ENCODE data around the gene TMEM135. TPM values are rescaled to one million over a fixed set of nuclear protein-coding genes. Genes with fewer than 3 reads are reported as not detected.
"Not testable (repeated sequence)": the region's sequence is repeated elsewhere in the genome, so short reads cannot be mapped to it uniquely, and the experiment has no call there.

Gene TMEM135
- 10 to 100 TPM; 17.2 to 69.6 (median 33.0) TPM for total RNA-seq

GRCh38 chr11:87037450-87038234, at the start of gene TMEM135:
TSS of gene TMEM135 (plus strand) at chr11:87037934. CDS start at chr11:87038046, 112 bp downstream.
- peak; percentile 93 to 94 for DNase-seq
- Histone ChIP-seq H3K4me3 (replicated peaks in 1 of 3) (peak within 1 kb of the TSS; percentile 68 to 100 (median 70)), H3K4me1 (peaks cover 23 to 25% of the 10 kb centered on the region in 2 donors), H3K27me3 (no peaks in the 10 kb centered on the region), H3K36me3 (no peaks in the 10 kb centered on the region), H3K9me3 (no peaks in the 10 kb centered on the region), H3K27ac (peak within 1 kb of the TSS; percentile 72 to 98 (median 94))
- TF ChIP-seq POLR2A (IDR thresholded peaks at IDR 0.05), result peak in 1 of 2 donors; percentile 88
- TF ChIP-seq CTCF (IDR thresholded peaks at IDR 0.05), result peak in 2 of 6 experiments; percentile 7
- intact Hi-C loops (cut with DNase I), result loop anchor here (5.0 kb wide), 1 partner anchor 80 kb away; the partner anchor contains the start of gene FZD4
- 0 to 1% methylated on average over 20 to 40 of the region's 66 CpGs for whole genome bisulfite sequencing, 2 donors

GRCh38 chr11:86988351-86988881, 49.3 kb upstream of the TMEM135 start:
- Histone ChIP-seq H3K9me3 (no peaks in the 10 kb centered on the region), H3K4me3 (replicated peaks in 1 of 3) (no peak overlapping the region), H3K36me3 (no peaks in the 10 kb centered on the region), H3K27ac (no peak overlapping the region), H3K4me1 (peaks cover 0 to 14% of the 10 kb centered on the region in 2 donors), H3K27me3 (no peaks in the 10 kb centered on the region)
- intact Hi-C loops (cut with DNase I), result no loop called here
- WGBS, 2 donors, result 77 to 94% methylated on average over 4 of the region's 4 CpGs
- DNase-seq, result no peak
- TF ChIP-seq CTCF (IDR thresholded peaks at IDR 0.05) (no peak), POLR2A (IDR thresholded peaks at IDR 0.05) (no peak)

GRCh38 chr11:86990031-86990430, 47.7 kb upstream of the TMEM135 start:
- Histone ChIP-seq H3K9me3 (no peaks in the 10 kb centered on the region), H3K4me3 (replicated peaks in 1 of 3) (no peak overlapping the region), H3K27me3 (no peaks in the 10 kb centered on the region), H3K27ac (no peak overlapping the region), H3K36me3 (no peaks in the 10 kb centered on the region), H3K4me1 (peaks cover 0 to 11% of the 10 kb centered on the region in 2 donors)
- 50 to 66% methylated on average over 1 of the region's 1 CpG for WGBS, 2 donors
- DNase-seq, result no peak
- intact Hi-C loops (cut with DNase I), result no loop called here
- TF ChIP-seq CTCF (IDR thresholded peaks at IDR 0.05) (no peak), POLR2A (IDR thresholded peaks at IDR 0.05) (no peak)

- no peak overlapping the region for H3K27ac ChIP-seq
- H3K27me3 ChIP-seq, result no peaks in the 10 kb centered on the region
- H3K9me3 ChIP-seq, result no peaks in the 10 kb centered on the region
- TF ChIP-seq CTCF (IDR thresholded peaks at IDR 0.05) (no peak), POLR2A (IDR thresholded peaks at IDR 0.05) (no peak)
- WGBS, 2 donors, result 69 to 70% methylated on average over 3 of the region's 3 CpGs
- peaks cover 0 to 11% of the 10 kb centered on the region in 2 donors for H3K4me1 ChIP-seq
- no peak for DNase-seq
- intact Hi-C loops (cut with DNase I), result no loop called here
- H3K36me3 ChIP-seq, result no peaks in the 10 kb centered on the region
- H3K4me3 ChIP-seq (replicated peaks in 1 of 3), result no peak overlapping the region
These were observed 47.2 kb upstream of the TMEM135 start for GRCh38 chr11:86990515-86990914.

GRCh38 chr11:86991341-86991740, 46.4 kb upstream of the TMEM135 start:
- H3K36me3 ChIP-seq, result no peaks in the 10 kb centered on the region
- H3K4me3 ChIP-seq (replicated peaks in 1 of 3), result no peak overlapping the region
- intact Hi-C loops (cut with DNase I), result no loop called here
- no peaks in the 10 kb centered on the region for H3K9me3 ChIP-seq
- H3K27ac ChIP-seq, result no peak overlapping the region
- TF ChIP-seq POLR2A (IDR thresholded peaks at IDR 0.05), result no peak
- no peak for TF ChIP-seq CTCF (IDR thresholded peaks at IDR 0.05)
- no peak for DNase-seq
- 94 to 95% methylated on average over 5 of the region's 5 CpGs for WGBS, 2 donors
- no peaks in the 10 kb centered on the region for H3K27me3 ChIP-seq
- H3K4me1 ChIP-seq, result peaks cover 0 to 11% of the 10 kb centered on the region in 2 donors

- intact Hi-C loops (cut with DNase I); H3K9me3 ChIP-seq; H3K36me3 ChIP-seq; DNase-seq; H3K27ac ChIP-seq; H3K4me3 ChIP-seq (replicated peaks in 1 of 3); H3K27me3 ChIP-seq: not testable (repeated sequence)
- peaks cover 4 to 16% of the 10 kb centered on the region in 2 donors for H3K4me1 ChIP-seq
- 96% methylated on average over 4 of the region's 4 CpGs for WGBS, 2 donors
These were observed 45.4 kb upstream of the TMEM135 start for GRCh38 chr11:86992340-86992739.

Data from thyroid gland (tissue), 4 donors.